ENCODE measurements around the gene INTS14. TPM values are rescaled to one million over a fixed set of nuclear protein-coding genes. Genes with fewer than 3 reads are reported as not detected.
"Not testable (repeated sequence)": the region's sequence is repeated elsewhere in the genome, so short reads cannot be mapped to it uniquely, and the experiment has no call there.

Gene INTS14
- total RNA-seq, 1 experiment from 2014 or later, result 35.9 TPM

GRCh38 chr15:65549288-65549687, 61.6 kb downstream of the INTS14 start:
- DNase-seq; H3K4me3 ChIP-seq (ENCODE audit: insufficient read depth, low read depth, low read length); H3K27me3 ChIP-seq (ENCODE audit: control insufficient read depth, insufficient read depth, low read length); H3K36me3 ChIP-seq (replicated peaks; ENCODE audit: control insufficient read depth, insufficient read depth, low read length): not testable (repeated sequence)

GRCh38 chr15:65547841-65548240, 63.1 kb downstream of the INTS14 start:
- H3K36me3 ChIP-seq (replicated peaks; ENCODE audit: control insufficient read depth, insufficient read depth, low read length), result no peaks in the 10 kb centered on the region
- H3K4me3 ChIP-seq (ENCODE audit: insufficient read depth, low read depth, low read length), result no peak overlapping the region
- no peaks in the 10 kb centered on the region for H3K27me3 ChIP-seq (ENCODE audit: control insufficient read depth, insufficient read depth, low read length)
- no peak for DNase-seq

DNA sequence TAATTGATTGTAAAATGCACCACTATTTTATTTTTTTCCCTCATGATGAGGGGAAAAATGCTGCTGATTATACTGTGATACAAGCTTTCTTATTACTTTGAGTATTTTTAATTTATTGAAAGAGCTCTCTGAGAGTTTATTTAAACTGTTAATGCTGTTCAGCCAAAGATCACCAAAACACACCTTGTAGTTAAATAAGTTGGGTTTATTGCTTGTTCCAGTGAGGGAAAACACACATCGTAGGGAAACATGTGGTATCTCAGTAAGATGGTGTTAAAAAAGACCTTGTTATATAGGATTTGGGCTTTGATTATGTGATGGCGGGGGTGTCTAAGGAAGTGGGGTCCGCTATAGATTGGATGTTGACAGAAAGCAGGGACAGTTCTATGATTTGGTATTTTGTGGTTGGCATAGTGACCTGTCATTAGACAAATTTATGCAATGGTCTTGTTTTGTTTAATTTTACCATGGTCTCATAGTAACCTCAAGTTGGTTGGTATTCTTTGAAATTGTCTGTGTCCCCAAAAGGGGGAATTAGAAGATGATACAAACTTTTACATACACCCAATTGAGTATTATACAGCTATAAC, 69.6 kb downstream of the INTS14 start:
- Histone ChIP-seq H3K36me3 (replicated peaks; ENCODE audit: control insufficient read depth, insufficient read depth, low read length) (no peaks in the 10 kb centered on the region), H3K4me3 (ENCODE audit: insufficient read depth, low read depth, low read length) (no peak overlapping the region), H3K27me3 (ENCODE audit: control insufficient read depth, insufficient read depth, low read length) (no peaks in the 10 kb centered on the region)
- DNase-seq, result no peak

- H3K36me3 ChIP-seq (replicated peaks; ENCODE audit: control insufficient read depth, insufficient read depth, low read length), result no peaks in the 10 kb centered on the region
- DNase-seq, result no peak
- H3K27me3 ChIP-seq (ENCODE audit: control insufficient read depth, insufficient read depth, low read length), result no peaks in the 10 kb centered on the region
- H3K4me3 ChIP-seq (ENCODE audit: insufficient read depth, low read depth, low read length), result no peak overlapping the region
These were observed 70.6 kb downstream of the INTS14 start for GRCh38 chr15:65540314-65540713.

DNA sequence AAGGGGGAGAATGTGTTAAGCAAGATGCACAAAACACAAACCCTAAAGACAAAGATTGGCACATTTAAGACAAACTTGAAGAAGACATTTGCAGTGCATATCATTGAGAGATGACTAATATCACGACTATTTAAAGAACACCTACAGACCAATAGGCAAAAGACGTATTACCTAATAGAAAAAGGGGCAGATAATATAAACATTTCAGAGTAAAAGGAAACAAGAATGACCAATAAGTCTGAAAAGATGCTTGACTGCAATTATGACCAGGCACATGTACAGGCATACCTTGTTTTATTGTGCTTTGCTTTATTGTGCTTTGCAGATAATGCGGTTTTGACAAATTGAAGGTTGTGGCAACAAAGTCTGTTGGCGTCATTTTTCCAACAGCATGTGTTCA, 75.7 kb downstream of the INTS14 start:
- DNase-seq, result no peak

GRCh38 chr15:65533057-65533756, 77.7 kb downstream of the INTS14 start:
- Histone ChIP-seq H3K36me3 (replicated peaks; ENCODE audit: control insufficient read depth, insufficient read depth, low read length) (no peaks in the 10 kb centered on the region), H3K27me3 (ENCODE audit: control insufficient read depth, insufficient read depth, low read length) (no peaks in the 10 kb centered on the region), H3K4me3 (ENCODE audit: insufficient read depth, low read depth, low read length) (no peak overlapping the region)
- no peak for DNase-seq

More for the DNA sequence above, 75.7 kb downstream of the INTS14 start:
- Histone ChIP-seq H3K36me3 (replicated peaks; ENCODE audit: control insufficient read depth, insufficient read depth, low read length) (no peaks in the 10 kb centered on the region), H3K4me3 (ENCODE audit: insufficient read depth, low read depth, low read length) (no peak overlapping the region), H3K27me3 (ENCODE audit: control insufficient read depth, insufficient read depth, low read length) (no peaks in the 10 kb centered on the region)

DNA sequence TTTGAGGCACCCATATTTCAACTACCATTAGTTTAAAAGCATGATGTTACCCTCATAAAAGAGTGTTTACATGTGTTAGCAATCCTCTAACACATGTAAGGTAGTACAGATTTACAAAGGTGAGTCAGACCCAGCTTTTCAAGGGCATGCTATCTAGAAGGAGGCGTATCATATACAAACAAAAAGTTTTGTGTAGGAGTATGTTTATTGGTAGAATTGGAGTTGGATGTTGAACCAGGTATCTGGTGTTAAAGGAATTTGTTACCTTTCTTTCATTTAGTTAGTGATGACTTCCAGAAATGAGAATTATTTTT, 78.2 kb downstream of the INTS14 start:
- no peaks in the 10 kb centered on the region for H3K27me3 ChIP-seq (ENCODE audit: control insufficient read depth, insufficient read depth, low read length)
- no peak for DNase-seq
- H3K36me3 ChIP-seq (replicated peaks; ENCODE audit: control insufficient read depth, insufficient read depth, low read length), result no peaks in the 10 kb centered on the region
- no peak overlapping the region for H3K4me3 ChIP-seq (ENCODE audit: insufficient read depth, low read depth, low read length)

DNA sequence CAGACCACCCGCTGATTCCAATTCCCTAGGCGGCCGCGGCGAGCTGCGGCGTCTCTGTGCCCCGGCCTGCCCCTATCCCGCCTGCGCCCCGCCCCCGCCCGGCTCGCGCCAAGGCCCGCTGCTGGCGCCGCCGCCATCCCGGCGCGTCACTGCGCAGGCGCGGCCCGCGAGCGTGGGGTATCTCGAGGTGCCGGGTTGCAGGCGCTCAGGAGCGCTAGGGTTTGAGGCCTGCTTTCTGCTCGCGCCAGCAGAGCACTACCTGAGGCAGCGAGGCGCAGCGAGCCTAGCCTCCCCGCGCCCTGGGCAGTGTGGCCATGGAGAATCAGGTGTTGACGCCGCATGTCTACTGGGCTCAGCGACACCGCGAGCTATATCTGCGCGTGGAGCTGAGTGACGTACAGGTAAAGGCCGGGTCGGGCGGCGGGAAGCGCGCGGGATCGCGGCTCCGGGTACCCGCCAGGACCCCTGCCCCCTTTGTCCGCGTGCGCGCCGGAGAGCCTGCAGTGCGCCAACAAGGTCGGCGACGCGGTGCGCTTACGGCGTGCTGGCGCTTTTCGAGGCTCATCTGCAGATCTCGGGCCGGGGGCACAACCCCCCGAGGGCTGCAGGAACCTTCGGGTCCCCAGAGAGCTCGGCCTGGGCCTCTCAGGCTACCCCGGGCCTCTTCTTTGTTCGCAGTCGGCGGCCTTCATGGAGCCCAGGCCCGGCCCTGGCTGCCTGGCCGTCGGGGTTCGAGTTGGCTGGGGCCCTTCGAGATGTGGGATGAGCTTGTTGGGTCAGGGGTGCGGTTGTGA, 80.4 kb downstream of the INTS14 start, which contains the start of gene HACD3:
Gene HACD3 (plus strand): TSS at position 146 of the 794 bp plus-strand sequence. CDS start 169 bp downstream, at position 315.
- Histone ChIP-seq H3K4me3 (ENCODE audit: insufficient read depth, low read depth, low read length) (peak within 1 kb of the TSS; percentile 98), H3K27me3 (ENCODE audit: control insufficient read depth, insufficient read depth, low read length) (no peaks in the 10 kb centered on the region), H3K36me3 (replicated peaks; ENCODE audit: control insufficient read depth, insufficient read depth, low read length) (no peaks in the 10 kb centered on the region)
- peak; percentile 99 for DNase-seq

DNA sequence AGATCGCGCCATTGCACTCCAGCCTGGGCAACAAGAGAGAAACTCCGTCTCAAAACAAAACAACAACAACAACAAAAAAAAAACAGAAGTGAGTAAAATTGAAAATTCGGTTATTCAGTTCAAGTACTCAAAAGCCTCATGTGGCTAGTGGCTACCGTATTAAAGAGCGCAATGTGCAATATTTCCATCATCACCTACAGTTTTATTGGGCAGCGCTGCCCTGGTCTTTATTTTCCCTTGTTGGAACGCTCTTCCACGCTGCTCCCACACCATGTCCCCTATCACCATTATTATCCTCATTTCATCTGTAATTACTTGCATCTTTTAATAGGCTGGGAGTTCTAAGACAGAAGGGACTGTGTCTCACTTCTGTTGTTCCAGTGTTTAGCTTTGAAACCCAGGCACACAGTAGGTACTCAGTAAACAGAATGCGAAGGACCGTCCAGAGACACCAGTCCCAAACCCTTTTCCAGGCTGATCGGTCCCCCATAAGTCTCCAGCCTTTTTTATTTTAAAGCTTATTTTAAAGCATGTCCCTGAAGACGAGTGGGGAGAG, 81.1 kb downstream of the INTS14 start:
- Histone ChIP-seq H3K4me3 (ENCODE audit: insufficient read depth, low read depth, low read length) (peak overlapping the region; percentile 98), H3K27me3 (ENCODE audit: control insufficient read depth, insufficient read depth, low read length) (no peaks in the 10 kb centered on the region), H3K36me3 (replicated peaks; ENCODE audit: control insufficient read depth, insufficient read depth, low read length) (no peaks in the 10 kb centered on the region)
- DNase-seq, result no peak

Other genes starting within 250 kb of the INTS14 start
- 38.3 and 39.7 TPM in 2 replicates for gene IGDCC3, start 233.1 kb downstream of the INTS14 start, total RNA-seq (2014; rRNA removed; shearing (Covaris generic))
- 7.4 and 10.6 TPM in 2 replicates for gene IGDCC4, start 188.2 kb downstream of the INTS14 start, total RNA-seq (2014; rRNA removed; shearing (Covaris generic))
- gene DPP8, start 93.4 kb downstream of the INTS14 start, total RNA-seq (2014; rRNA removed; shearing (Covaris generic)), result 18.4 and 21.1 TPM in 2 replicates
- 166 and 205 TPM in 2 replicates for gene HACD3, start 80.7 kb downstream of the INTS14 start, total RNA-seq (2014; rRNA removed; shearing (Covaris generic))
- gene SLC24A1, start 10.8 kb upstream of the INTS14 start, total RNA-seq (2014; rRNA removed; shearing (Covaris generic)), result 2.8 and 4.6 TPM in 2 replicates
- gene DENND4A, start 181.2 kb upstream of the INTS14 start, total RNA-seq (2014; rRNA removed; shearing (Covaris generic)), result 2.9 and 4.4 TPM in 2 replicates

Measured in H7 (cell line).